Heart right ventricle (tissue), 16 donors: ENCODE measurements around the gene MYH11. TPM values are rescaled to one million over a fixed set of nuclear protein-coding genes. Genes with fewer than 3 reads are reported as not detected.
"Not testable (repeated sequence)": the region's sequence is repeated elsewhere in the genome, so short reads cannot be mapped to it uniquely, and the experiment has no call there.

Experiments
- ATAC-seq, 8 donors: fragments of 200-7000 bp; cut with Tn5 transposase; one replicate each; pipeline ENCODE4 v1.9.1; 2020; ENCODE audit warnings: mild to moderate bottlenecking in 8 of 8, moderate library complexity in 8 of 8, moderate number of reproducible peaks in 1 of 8
- DNase-seq, 2 donors: peaks; one replicate each; pipeline ENCODE4 v3.0.0-alpha.2; 2020
- H3K27ac ChIP-seq, 10 donors: fragments of 200-600 bp; sonication (generic) in 2 of 10; one replicate each; pipeline versions ENCODE4 v1.5.0 to v1.8.0; 2020 to 2022; ENCODE audit warnings: mild to moderate bottlenecking in 3 of 10
- H3K27me3 ChIP-seq, 7 donors: fragments of 200-600 bp; one replicate each; pipeline ENCODE4 v1.8.0; 2021 to 2022; ENCODE audit warnings: mild to moderate bottlenecking in 2 of 7
- H3K36me3 ChIP-seq, 9 donors: fragments of 200-600 bp; sonication (generic) in 1 of 9; one replicate each; pipeline versions ENCODE4 v1.5.0 to v1.8.0; 2020 to 2022; ENCODE audit warnings: mild to moderate bottlenecking in 2 of 9
- H3K4me1 ChIP-seq, 9 donors: fragments of 200-600 bp; sonication (generic) in 1 of 9; one replicate each; pipeline versions ENCODE4 v1.5.0 to v1.8.0; 2020 to 2022; ENCODE audit warnings: mild to moderate bottlenecking in 4 of 9
- H3K4me3 ChIP-seq, 10 donors: fragments of 200-600 bp; sonication (generic) in 2 of 10; one replicate each; pipeline versions ENCODE4 v1.5.0 to v1.8.0; 2020 to 2022; ENCODE audit warnings: mild to moderate bottlenecking in 7 of 10, moderate library complexity in 2 of 10
- H3K9me3 ChIP-seq, 11 donors: fragments of 200-600 bp in 10 of 11; sonication (generic) in 2 of 11; one replicate each; pipeline versions ENCODE4 v1.5.0 to v1.8.0; 2013 to 2022; ENCODE audit warnings: mild to moderate bottlenecking in 2 of 11, control low read depth in 1 of 11, moderate library complexity in 1 of 11
- WGBS, 2 donors: extraction: QIAGEN DNeasy Blood & Tissue Kit; methylation state at CpG; one replicate each; pipeline ENCODE4 v1.1.7; 2013; ENCODE audit warnings: inconsistent platforms in 1 of 2; 5-methylcytosine and 5-hydroxymethylcytosine counted together
- intact Hi-C, 10 donors: fragments of 100-400 bp; cut with DNase I; formaldehyde crosslinking; loops; one replicate each; pipeline versions ENCODE4 v1.11.1 to v1.14.2; 2022
- polyA plus RNA-seq, 2 donors: library from polyadenylated mRNA; stranded (reverse); fragments of 200-250 nt; gene quantifications; one replicate each; pipeline ENCODE4 v1.2.3, GENCODE V29; 2013
- total RNA-seq, 10 donors: library from RNA; stranded (reverse); fragmentation: NEBNext Ultra II Directional in 3 of 10; extraction: Animal tissue kit (Norgen Biotek cat#: 25700) in 3 of 10; gene quantifications; one replicate each; pipeline versions ENCODE4 v1.2.1 to v1.2.4, GENCODE V29; 2021 to 2023
- TF ChIP-seq, protein P1 (sequence below), 9 donors: fragments of 200-600 bp; sonication (generic) in 2 of 9; IDR thresholded peaks; one replicate each; pipeline versions ENCODE4 v1.5.0 to v1.8.0; 2021 to 2022; ENCODE audit warnings: antibody characterized with exemption in 9 of 9, mild to moderate bottlenecking in 5 of 9, moderate library complexity in 1 of 9
- donor health status: Arrhythmogenic right ventricular cardiomyopathy.
- donor health status: ischemic (EF 13 %, LVEDD 7.1; RV severe dilation, severe dysfunction).
- donor health status: healthy with polysubstance abuse.
- donor health status: DM: no; HTN: yes; CAD: no.
- donor health status: DM: no; HTN: no; CAD: no.
- donor health status: ischemic (EF 25% LVEDD 6.9; RV normal size, moderate dysfunction).
- donor health status: ischemic (EF 25% LVEDD 5.7; RV mildly dilated, moderate dysfunction).
- donor health status: healthy.
- donor health status: DM: yes; HTN: yes; CAD: no.
- donor health status: Ischemic cardiomyopathy.
- donor health status: ischemic (EF 35%, LVEDD 5.7; RV mildly dilated, moderate dysfunction).
- donor health status: nonischemic (EF 11% LVEDD 7.7; RV severe dilation, severe dysfunction).
- donor health status: DM: yes; HTN: yes; CAD: no.
- donor health status: PGD.
- donor health status: ischemic (EF 29% LVEDD 5.4; RV normal size, mild dysfunction).
- donor health status: nonischemic (EF 23%, LVEDD 6.1; RV moderate dilation, normal function).

The MYH11 gene
- total and polyA plus RNA-seq, 12 donors: 9.8 to 46.7 (median 23.5) TPM

DNA sequence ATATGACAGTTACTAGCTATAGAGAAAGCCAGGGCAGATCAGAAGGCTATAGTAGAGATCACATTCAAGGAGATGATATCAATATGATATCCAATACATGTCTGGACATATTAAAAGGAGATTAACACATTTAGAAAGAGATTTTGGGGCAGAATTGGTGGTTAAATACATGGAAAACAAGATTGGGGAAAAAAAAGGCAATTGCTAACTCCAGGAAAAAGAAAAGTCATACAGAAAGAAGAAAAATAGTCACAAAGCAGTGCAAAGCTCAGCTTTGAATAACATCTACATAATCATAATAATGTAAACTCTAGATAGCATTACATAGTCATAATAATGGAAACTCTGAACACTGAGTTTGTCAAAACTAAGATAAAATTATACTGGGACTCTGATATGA lies 40.6 kb downstream of the MYH11 start:
- ATAC-seq (no peak), DNase-seq (no peak)
- H3K4me1 ChIP-seq: peaks cover 5 to 18% (median 11%) of the 10 kb centered on the region in 9 donors
- H3K4me3 ChIP-seq: no peak overlapping the region
- no peak overlapping the region for H3K27ac ChIP-seq
- no peaks in the 10 kb centered on the region for H3K36me3 ChIP-seq
- peaks cover 0 to 8% (median 0%) of the 10 kb centered on the region in 7 donors for H3K27me3 ChIP-seq
- intact Hi-C loops: loop anchor here in 1 of 10 donors (5.0 kb wide), 1 partner anchor 39 kb away; no protein-coding TSS in a partner anchor
- peaks cover 0 to 28% (median 12%) of the 10 kb centered on the region in 11 donors for H3K9me3 ChIP-seq
- TF ChIP-seq, protein P1, sequence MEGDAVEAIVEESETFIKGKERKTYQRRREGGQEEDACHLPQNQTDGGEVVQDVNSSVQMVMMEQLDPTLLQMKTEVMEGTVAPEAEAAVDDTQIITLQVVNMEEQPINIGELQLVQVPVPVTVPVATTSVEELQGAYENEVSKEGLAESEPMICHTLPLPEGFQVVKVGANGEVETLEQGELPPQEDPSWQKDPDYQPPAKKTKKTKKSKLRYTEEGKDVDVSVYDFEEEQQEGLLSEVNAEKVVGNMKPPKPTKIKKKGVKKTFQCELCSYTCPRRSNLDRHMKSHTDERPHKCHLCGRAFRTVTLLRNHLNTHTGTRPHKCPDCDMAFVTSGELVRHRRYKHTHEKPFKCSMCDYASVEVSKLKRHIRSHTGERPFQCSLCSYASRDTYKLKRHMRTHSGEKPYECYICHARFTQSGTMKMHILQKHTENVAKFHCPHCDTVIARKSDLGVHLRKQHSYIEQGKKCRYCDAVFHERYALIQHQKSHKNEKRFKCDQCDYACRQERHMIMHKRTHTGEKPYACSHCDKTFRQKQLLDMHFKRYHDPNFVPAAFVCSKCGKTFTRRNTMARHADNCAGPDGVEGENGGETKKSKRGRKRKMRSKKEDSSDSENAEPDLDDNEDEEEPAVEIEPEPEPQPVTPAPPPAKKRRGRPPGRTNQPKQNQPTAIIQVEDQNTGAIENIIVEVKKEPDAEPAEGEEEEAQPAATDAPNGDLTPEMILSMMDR (IDR thresholded peaks at IDR 0.05): no peak

DNA sequence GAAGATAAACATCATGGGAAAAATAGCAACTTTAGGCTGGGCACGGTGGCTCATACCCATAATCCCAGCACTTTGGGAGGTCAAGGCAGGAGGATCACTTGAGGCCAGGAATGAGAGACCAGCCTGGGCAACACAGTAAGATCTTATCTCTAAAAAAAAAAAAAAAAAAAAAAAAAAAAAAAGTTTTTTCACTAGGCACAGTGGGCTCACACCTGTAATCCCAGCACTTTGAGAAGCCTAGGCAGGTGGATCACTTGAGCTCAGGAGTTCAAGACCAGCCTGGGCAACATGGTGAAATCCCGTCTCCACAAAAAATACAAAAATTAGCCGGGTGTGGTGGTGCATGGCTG lies 44.5 kb downstream of the MYH11 start:
- Histone ChIP-seq H3K27me3 (peaks cover 0 to 16% (median 11%) of the 10 kb centered on the region in 7 donors), H3K27ac (peak overlapping the region in 2 of 10 donors; percentile 65 to 75), H3K9me3 (peaks cover 0 to 36% (median 12%) of the 10 kb centered on the region in 11 donors), H3K4me1 (peaks cover 5 to 39% (median 16%) of the 10 kb centered on the region in 9 donors)
- WGBS, 2 donors: 57 to 65% methylated on average over 3 of the region's 3 CpGs
- DNase-seq, H3K4me3 ChIP-seq, H3K36me3 ChIP-seq, ATAC-seq: not testable (repeated sequence)
- intact Hi-C loops: loop anchor here in 1 of 10 donors (5.0 kb wide), 1 partner anchor 45 kb away; no protein-coding TSS in a partner anchor

DNA sequence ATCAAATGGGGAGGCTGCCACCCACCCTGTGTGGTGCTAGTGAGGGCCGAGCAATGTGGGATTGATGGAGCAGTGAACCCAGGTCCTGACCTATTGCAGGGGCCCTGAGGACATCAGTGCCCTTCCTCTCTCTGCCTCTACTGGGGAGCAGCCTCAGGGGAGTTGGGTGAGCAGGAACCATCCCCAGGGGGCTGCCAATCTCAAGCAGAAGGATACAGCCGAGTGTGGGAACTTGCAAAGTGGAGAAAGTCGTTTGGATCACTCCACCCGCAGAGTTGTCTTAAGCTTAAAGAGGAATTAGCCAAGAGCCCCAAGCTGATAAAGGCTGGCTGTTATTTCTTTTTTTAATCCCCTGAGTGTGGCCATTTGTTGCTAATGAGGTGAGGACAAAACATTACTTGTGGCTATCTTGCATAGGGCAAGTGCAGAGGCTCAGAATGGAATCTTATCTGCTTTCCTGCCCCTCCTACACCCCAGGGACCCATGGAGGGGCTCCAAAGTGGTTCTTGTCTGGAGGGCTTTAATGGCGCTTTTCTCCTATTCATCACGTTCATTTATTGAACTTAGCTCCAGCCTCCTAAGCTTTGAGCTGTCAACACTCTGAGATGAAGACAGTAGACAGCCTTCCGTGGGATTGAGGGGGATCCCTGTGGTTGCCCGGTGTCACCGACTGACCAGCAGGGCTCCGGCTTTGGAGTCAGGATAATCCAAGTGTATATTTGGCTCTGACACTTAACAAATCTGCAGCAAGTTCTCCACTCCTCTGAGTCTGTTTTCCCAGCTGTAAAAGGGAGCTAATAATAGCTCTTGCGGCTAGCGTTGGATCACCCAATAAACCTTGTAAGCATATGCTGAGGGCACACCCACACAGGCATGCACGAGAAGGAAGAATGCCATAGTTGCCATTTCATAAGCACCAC lies 45.1 kb downstream of the MYH11 start:
- Histone ChIP-seq H3K4me3 (peak overlapping the region in 1 of 10 donors; percentile 17), H3K36me3 (no peaks in the 10 kb centered on the region), H3K4me1 (peaks cover 5 to 40% (median 16%) of the 10 kb centered on the region in 9 donors), H3K9me3 (peaks cover 0 to 31% (median 12%) of the 10 kb centered on the region in 11 donors), H3K27me3 (peaks cover 0 to 18% (median 16%) of the 10 kb centered on the region in 7 donors), H3K27ac (peak overlapping the region in 6 of 10 donors; percentile 10 to 75 (median 42))
- ATAC-seq: peak; percentile 59 to 86 (median 80)
- DNase-seq: peak in 1 of 2 donors; percentile 44
- TF ChIP-seq, protein P1 (IDR thresholded peaks at IDR 0.05): no peak
- intact Hi-C loops: loop anchor here in 1 of 10 donors (5.0 kb wide), 1 partner anchor 44 kb away; no protein-coding TSS in a partner anchor
- 8 to 10% methylated on average over 13 of the region's 13 CpGs for WGBS, 2 donors

DNA sequence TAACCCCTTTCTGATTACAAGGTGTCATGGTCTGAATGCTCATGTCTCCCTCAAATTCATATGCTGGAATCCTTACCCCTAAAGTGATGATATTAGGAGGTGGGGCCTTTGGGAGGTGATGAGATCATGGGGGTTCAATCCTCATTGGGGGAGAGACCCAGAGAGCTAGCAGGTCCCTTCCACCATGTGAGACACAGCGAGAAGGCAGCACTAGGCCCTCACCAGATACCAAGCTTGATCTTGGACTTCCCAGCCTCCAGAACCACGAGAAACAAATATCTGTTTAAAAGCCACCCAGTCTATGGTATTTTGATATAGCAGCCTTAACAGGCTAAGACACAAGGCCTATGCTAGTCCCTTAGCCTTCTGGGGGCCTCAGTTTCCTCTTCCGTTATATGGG lies 45.9 kb downstream of the MYH11 start:
- peaks cover 5 to 40% (median 16%) of the 10 kb centered on the region in 9 donors for H3K4me1 ChIP-seq
- peak overlapping the region in 6 of 10 donors; percentile 10 to 75 (median 37) for H3K27ac ChIP-seq
- ATAC-seq (peak in 1 of 8 donors; percentile 35), DNase-seq (no peak)
- peaks cover 0 to 21% (median 18%) of the 10 kb centered on the region in 7 donors for H3K27me3 ChIP-seq
- 83 to 91% methylated on average over 3 of the region's 3 CpGs for WGBS, 2 donors
- H3K36me3 ChIP-seq: no peaks in the 10 kb centered on the region
- H3K4me3 ChIP-seq: no peak overlapping the region
- intact Hi-C loops: loop anchor here in 1 of 10 donors (5.0 kb wide), 1 partner anchor 44 kb away; no protein-coding TSS in a partner anchor
- TF ChIP-seq, protein P1 (IDR thresholded peaks at IDR 0.05): no peak
- peaks cover 0 to 23% (median 5%) of the 10 kb centered on the region in 11 donors for H3K9me3 ChIP-seq
